ENCODE measurements around the gene TNFRSF6B.
A peak's percentile ranks its signal among the peaks of the same experiment; 100 is the strongest.

The TNFRSF6B gene

DNA sequence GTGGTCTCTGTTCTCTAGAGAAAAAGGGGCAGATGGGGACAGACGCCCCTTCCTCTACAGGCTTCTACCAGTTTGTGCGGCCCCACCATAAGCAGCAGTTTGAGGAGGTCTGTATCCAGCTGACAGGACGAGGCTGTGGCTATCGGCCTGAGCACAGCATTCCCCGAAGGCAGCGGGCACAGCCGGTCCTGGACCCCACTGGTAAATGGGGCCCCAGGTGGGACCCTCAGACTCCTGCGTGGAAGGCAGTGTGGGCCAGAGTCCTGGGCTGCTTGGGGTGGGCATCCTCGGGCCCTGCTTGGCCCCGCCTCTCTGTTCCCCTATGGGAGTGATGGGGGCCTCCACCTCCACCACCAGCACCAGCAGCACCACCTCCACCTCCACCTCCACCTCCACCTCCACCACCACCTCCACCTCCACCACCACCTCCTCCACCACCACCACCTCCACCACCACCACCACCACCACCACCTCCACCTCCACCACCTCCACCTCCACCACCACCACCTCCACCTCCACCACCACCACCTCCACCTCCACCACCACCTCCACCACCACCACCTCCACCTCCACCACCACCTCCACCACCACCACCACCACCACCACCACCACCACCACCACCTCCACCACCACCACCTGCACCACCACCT, 3.2 kb upstream of the TNFRSF6B start:
- Histone ChIP-seq H3K9me3 (ENCODE audit: control insufficient read depth, insufficient read depth, low read length) (no peaks in the 10 kb centered on the region), H3K4me3 (ENCODE audit: low read depth, low read length) (no peak overlapping the region), H3K9ac (ENCODE audit: low read depth, low read length) (no peak overlapping the region), H3K27ac (ENCODE audit: low read depth, low read length) (no peak overlapping the region), H3K4me1 (ENCODE audit: control insufficient read depth, insufficient read depth, low read length) (peaks cover 4% of the 10 kb centered on the region; the same call in 1 of the 2 replicates), H3K36me3 (ENCODE audit: control insufficient read depth, insufficient read depth, low read length) (peaks cover 8% of the 10 kb centered on the region; the same call in 1 of the 2 replicates), H3K27me3 (ENCODE audit: control insufficient read depth, insufficient read depth, low read length) (no peaks in the 10 kb centered on the region)

DNA sequence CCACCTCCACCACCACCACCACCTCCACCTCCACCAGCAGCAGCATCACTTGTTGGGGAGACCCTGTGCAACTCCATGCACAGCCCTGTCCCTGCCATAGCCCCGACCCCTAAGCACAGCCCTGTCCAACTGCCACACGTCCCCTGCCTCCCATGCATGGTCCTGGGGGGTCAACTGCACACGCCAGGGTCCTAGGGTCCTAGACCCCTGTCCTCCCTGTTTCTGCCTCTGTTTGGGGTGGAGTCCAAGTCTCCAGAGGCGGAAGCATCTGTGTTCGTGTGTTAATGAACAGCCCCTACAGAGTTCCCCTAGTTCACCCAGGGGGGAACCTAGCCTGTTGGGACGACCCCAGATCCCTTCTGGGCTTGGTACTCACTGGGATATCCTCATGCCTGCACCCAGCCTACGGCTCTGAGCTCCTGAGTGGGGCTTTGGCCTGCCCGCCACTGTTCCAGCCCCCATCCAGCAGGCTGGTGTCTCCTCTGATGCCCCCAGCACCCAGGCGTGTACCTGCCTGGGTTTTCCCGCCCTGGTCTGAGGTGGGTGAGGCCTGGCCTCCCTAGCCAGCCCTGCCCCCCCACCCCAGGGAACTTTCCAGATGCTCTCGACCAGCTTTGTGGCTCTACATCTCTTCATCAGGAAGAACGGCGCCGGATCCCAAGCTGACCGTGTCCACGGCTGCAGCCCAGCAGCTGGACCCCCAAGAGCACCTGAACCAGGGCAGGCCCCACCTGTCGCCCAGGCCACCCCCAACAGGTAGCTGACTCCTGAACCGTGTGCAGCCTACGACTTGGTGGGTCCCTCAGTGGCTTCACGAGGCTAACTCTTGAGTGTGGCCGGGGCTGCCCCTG, 2.5 kb upstream of the TNFRSF6B start:
- H3K27ac ChIP-seq (ENCODE audit: low read depth, low read length) = no peak overlapping the region
- peaks cover 4% of the 10 kb centered on the region; the same call in 1 of the 2 replicates for H3K4me1 ChIP-seq (ENCODE audit: control insufficient read depth, insufficient read depth, low read length)
- no peak overlapping the region for H3K9ac ChIP-seq (ENCODE audit: low read depth, low read length)
- no peaks in the 10 kb centered on the region for H3K27me3 ChIP-seq (ENCODE audit: control insufficient read depth, insufficient read depth, low read length)
- no peak overlapping the region for H3K4me3 ChIP-seq (ENCODE audit: low read depth, low read length)
- H3K9me3 ChIP-seq (ENCODE audit: control insufficient read depth, insufficient read depth, low read length) = no peaks in the 10 kb centered on the region
- peaks cover 8% of the 10 kb centered on the region; the same call in 1 of the 2 replicates for H3K36me3 ChIP-seq (ENCODE audit: control insufficient read depth, insufficient read depth, low read length)

DNA sequence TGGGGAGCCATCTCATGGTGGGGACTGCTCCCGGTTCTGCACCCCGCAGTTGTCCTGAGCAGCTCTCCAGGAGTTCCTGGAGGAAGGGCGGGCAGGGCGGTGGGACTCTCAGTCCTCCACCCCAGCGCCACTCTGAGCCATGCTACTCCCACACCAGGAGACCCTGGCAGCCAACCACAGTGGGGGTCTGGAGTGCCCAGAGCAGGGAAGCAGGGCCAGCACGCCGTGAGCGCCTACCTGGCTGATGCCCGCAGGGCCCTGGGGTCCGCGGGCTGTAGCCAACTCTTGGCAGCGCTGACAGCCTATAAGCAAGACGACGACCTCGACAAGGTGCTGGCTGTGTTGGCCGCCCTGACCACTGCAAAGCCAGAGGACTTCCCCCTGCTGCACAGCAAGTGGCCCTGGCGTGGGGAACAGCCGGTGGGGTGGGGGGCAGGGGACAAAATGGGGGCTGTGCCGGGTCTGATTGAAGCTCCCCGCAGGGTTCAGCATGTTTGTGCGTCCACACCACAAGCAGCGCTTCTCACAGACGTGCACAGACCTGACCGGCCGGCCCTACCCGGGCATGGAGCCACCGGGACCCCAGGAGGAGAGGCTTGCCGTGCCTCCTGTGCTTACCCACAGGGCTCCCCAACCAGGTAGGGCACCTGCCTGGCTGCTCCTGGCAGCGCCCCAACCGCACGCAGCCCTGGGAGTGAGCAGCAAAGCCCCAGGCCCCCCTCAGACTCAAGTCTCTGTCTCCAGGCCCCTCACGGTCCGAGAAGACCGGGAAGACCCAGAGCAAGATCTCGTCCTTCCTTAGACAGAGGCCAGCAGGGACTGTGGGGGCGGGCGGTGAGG, 1.6 kb upstream of the TNFRSF6B start:
- no peaks in the 10 kb centered on the region for H3K9me3 ChIP-seq (ENCODE audit: control insufficient read depth, insufficient read depth, low read length)
- no peak overlapping the region for H3K4me3 ChIP-seq (ENCODE audit: low read depth, low read length)
- no peak overlapping the region for H3K27ac ChIP-seq (ENCODE audit: low read depth, low read length)
- H3K27me3 ChIP-seq (ENCODE audit: control insufficient read depth, insufficient read depth, low read length) = no peaks in the 10 kb centered on the region
- H3K4me1 ChIP-seq (ENCODE audit: control insufficient read depth, insufficient read depth, low read length) = peaks cover 4% of the 10 kb centered on the region; the same call in 1 of the 2 replicates
- no peak overlapping the region for H3K9ac ChIP-seq (ENCODE audit: low read depth, low read length)
- peaks cover 8% of the 10 kb centered on the region; the same call in 1 of the 2 replicates for H3K36me3 ChIP-seq (ENCODE audit: control insufficient read depth, insufficient read depth, low read length)

DNA sequence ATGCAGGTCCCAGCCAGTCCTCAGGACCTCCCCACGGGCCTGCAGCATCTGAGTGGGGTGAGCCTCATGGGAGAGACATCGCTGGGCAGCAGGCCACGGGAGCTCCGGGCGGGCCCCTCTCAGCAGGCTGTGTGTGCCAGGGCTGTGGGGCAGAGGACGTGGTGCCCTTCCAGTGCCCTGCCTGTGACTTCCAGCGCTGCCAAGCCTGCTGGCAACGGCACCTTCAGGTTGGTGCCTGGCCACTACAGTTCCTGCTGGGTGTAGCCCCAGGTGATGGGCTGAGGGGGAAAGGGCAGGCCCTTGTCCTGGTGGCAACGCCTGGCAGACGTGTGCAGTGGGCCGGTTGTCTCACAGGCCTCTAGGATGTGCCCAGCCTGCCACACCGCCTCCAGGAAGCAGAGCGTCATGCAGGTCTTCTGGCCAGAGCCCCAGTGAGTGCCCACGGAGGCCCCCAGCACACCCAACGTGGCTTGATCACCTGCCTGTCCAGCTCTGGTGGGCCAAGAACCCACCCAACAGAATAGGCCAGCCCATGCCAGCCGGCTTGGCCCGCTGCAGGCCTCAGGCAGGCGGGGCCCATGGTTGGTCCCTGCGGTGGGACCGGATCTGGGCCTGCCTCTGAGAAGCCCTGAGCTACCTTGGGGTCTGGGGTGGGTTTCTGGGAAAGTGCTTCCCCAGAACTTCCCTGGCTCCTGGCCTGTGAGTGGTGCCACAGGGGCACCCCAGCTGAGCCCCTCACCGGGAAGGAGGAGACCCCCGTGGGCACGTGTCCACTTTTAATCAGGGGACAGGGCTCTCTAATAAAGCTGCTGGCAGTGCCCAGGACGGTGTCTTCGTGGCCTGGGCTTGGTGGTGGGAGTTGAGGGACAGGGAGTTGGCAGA, 787 bp upstream of the TNFRSF6B start:
- Histone ChIP-seq H3K9ac (ENCODE audit: low read depth, low read length) (no peak overlapping the region), H3K27me3 (ENCODE audit: control insufficient read depth, insufficient read depth, low read length) (no peaks in the 10 kb centered on the region), H3K4me3 (ENCODE audit: low read depth, low read length) (no peak overlapping the region), H3K4me1 (ENCODE audit: control insufficient read depth, insufficient read depth, low read length) (peaks cover 4% of the 10 kb centered on the region; the same call in 1 of the 2 replicates), H3K9me3 (ENCODE audit: control insufficient read depth, insufficient read depth, low read length) (no peaks in the 10 kb centered on the region), H3K27ac (ENCODE audit: low read depth, low read length) (peak overlapping the region; percentile 21), H3K36me3 (ENCODE audit: control insufficient read depth, insufficient read depth, low read length) (peaks cover 6% of the 10 kb centered on the region; the same call in 1 of the 2 replicates)

DNA sequence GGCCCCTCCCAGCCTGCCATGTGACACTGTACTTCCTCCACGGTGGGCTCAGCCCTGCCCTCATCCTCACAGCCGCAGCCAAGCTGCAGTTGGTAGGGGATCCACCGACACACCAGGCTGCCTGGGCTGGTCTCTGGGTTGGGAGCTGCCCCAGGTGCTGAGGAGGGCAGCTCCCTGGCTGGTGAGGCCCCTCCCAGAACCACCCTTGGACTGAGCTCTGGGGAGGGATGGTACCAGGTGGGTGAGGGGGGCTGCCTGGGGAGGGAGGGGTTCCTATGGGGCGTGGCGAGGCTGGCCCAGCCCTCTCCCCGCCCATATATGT, 185 bp upstream of the TNFRSF6B start:
- H3K27ac ChIP-seq (ENCODE audit: low read depth, low read length) = peak overlapping the region; percentile 21
- peak overlapping the region; percentile 50; the same call in 1 of the 2 replicates for H3K4me3 ChIP-seq (ENCODE audit: low read depth, low read length)
- H3K9me3 ChIP-seq (ENCODE audit: control insufficient read depth, insufficient read depth, low read length) = no peaks in the 10 kb centered on the region
- H3K4me1 ChIP-seq (ENCODE audit: control insufficient read depth, insufficient read depth, low read length) = peaks cover 4% of the 10 kb centered on the region; the same call in 1 of the 2 replicates
- H3K27me3 ChIP-seq (ENCODE audit: control insufficient read depth, insufficient read depth, low read length) = no peaks in the 10 kb centered on the region
- H3K9ac ChIP-seq (ENCODE audit: low read depth, low read length) = no peak overlapping the region
- peaks cover 6% of the 10 kb centered on the region; the same call in 1 of the 2 replicates for H3K36me3 ChIP-seq (ENCODE audit: control insufficient read depth, insufficient read depth, low read length)

DNA sequence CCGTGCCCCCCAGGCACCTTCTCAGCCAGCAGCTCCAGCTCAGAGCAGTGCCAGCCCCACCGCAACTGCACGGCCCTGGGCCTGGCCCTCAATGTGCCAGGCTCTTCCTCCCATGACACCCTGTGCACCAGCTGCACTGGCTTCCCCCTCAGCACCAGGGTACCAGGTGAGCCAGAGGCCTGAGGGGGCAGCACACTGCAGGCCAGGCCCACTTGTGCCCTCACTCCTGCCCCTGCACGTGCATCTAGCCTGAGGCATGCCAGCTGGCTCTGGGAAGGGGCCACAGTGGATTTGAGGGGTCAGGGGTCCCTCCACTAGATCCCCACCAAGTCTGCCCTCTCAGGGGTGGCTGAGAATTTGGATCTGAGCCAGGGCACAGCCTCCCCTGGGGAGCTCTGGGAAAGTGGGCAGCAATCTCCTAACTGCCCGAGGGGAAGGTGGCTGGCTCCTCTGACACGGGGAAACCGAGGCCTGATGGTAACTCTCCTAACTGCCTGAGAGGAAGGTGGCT, 960 bp downstream of the TNFRSF6B start:
- Histone ChIP-seq H3K4me3 (ENCODE audit: low read depth, low read length) (peak overlapping the region; percentile 50; the same call in 1 of the 2 replicates), H3K9ac (ENCODE audit: low read depth, low read length) (no peak overlapping the region), H3K27me3 (ENCODE audit: control insufficient read depth, insufficient read depth, low read length) (no peaks in the 10 kb centered on the region), H3K27ac (ENCODE audit: low read depth, low read length) (peak overlapping the region; percentile 2), H3K9me3 (ENCODE audit: control insufficient read depth, insufficient read depth, low read length) (no peaks in the 10 kb centered on the region), H3K36me3 (ENCODE audit: control insufficient read depth, insufficient read depth, low read length) (no peaks in the 10 kb centered on the region), H3K4me1 (ENCODE audit: control insufficient read depth, insufficient read depth, low read length) (peaks cover 4% of the 10 kb centered on the region; the same call in 1 of the 2 replicates)

DNA sequence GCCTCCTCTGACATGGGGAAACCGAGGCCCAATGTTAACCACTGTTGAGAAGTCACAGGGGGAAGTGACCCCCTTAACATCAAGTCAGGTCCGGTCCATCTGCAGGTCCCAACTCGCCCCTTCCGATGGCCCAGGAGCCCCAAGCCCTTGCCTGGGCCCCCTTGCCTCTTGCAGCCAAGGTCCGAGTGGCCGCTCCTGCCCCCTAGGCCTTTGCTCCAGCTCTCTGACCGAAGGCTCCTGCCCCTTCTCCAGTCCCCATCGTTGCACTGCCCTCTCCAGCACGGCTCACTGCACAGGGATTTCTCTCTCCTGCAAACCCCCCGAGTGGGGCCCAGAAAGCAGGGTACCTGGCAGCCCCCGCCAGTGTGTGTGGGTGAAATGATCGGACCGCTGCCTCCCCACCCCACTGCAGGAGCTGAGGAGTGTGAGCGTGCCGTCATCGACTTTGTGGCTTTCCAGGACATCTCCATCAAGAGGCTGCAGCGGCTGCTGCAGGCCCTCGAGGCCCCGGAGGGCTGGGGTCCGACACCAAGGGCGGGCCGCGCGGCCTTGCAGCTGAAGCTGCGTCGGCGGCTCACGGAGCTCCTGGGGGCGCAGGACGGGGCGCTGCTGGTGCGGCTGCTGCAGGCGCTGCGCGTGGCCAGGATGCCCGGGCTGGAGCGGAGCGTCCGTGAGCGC, 1.6 kb downstream of the TNFRSF6B start:
- Histone ChIP-seq H3K4me3 (ENCODE audit: low read depth, low read length) (no peak overlapping the region), H3K9me3 (ENCODE audit: control insufficient read depth, insufficient read depth, low read length) (no peaks in the 10 kb centered on the region), H3K27me3 (ENCODE audit: control insufficient read depth, insufficient read depth, low read length) (no peaks in the 10 kb centered on the region), H3K36me3 (ENCODE audit: control insufficient read depth, insufficient read depth, low read length) (no peaks in the 10 kb centered on the region), H3K4me1 (ENCODE audit: control insufficient read depth, insufficient read depth, low read length) (peaks cover 4% of the 10 kb centered on the region; the same call in 1 of the 2 replicates), H3K27ac (ENCODE audit: low read depth, low read length) (peak overlapping the region; percentile 86), H3K9ac (ENCODE audit: low read depth, low read length) (no peak overlapping the region)

DNA sequence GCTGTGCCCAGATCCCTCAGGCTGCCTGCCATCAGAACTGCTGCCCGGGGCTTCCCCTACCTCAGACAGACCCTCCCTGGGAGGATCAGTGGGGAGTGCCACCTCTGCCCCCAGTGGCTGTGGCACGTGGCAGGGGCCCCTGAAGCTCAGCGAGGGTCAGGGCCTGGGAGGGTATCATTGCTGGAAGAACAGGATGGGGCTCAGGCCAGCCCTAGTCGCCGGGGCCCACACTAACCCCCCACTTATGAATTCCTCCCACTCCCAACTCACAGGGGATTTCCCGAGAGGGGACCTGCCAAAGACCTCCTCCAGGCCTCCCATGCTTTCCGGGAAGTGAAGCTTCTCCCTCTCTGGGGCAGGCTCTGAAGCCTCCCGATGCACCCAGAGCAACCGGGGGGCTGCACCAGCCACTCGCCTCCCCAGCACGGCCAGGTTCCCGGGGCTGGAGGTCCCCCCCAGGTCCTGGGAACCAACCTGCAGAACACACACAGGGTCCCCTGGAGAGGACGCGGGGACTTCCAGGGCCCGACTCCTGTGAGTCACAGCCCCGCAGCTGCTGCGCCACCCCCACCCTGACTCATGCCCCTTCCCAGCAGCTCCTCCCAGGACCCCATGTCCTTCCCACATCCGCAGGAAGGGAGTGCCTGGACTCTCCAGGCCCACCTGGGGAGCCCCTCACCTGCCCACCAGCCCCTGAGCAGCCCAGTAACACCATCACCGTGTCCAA, 2.5 kb downstream of the TNFRSF6B start:
- Histone ChIP-seq H3K27me3 (ENCODE audit: control insufficient read depth, insufficient read depth, low read length) (no peaks in the 10 kb centered on the region), H3K9ac (ENCODE audit: low read depth, low read length) (no peak overlapping the region), H3K9me3 (ENCODE audit: control insufficient read depth, insufficient read depth, low read length) (no peaks in the 10 kb centered on the region), H3K36me3 (ENCODE audit: control insufficient read depth, insufficient read depth, low read length) (peaks cover 3% of the 10 kb centered on the region; the same call in 1 of the 2 replicates), H3K4me1 (ENCODE audit: control insufficient read depth, insufficient read depth, low read length) (peaks cover 4% of the 10 kb centered on the region; the same call in 1 of the 2 replicates), H3K27ac (ENCODE audit: low read depth, low read length) (peak overlapping the region; percentile 86), H3K4me3 (ENCODE audit: low read depth, low read length) (no peak overlapping the region)

DNA sequence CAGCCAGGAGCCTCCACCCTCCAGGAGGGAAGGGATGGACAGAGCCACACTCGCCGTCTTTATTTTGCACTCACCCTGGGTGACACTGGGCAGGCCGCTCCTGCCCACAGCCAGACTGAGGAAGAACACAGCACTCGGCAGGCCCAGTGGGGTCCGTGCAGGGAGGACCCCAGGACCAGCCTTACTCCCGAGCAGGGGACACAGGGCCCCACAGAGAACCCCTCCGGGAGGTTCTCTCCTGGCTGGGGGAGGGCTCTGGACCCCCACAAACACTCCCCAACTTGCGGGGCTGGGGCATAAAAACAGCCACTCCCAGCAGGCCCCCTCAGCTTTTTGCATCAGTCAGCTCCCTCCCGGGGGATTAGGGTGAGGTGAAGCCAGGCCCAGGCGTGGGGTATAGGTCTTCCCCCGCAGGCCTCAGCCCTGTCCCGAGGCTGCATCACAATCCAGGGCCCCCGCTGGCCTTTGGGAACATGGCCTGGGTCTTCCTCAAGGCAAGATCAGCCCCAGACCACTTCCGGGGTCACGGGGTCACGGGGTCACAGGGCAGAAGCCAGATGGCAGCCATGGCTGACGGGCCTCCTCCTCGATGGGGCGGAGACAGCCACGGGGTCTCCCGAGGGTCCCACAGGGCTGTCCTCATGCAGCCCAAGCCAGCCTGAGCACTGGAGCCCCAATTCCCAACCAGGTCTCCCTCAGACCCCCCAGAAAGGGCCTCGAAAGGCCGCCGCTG, 3.2 kb downstream of the TNFRSF6B start:
- Histone ChIP-seq H3K36me3 (ENCODE audit: control insufficient read depth, insufficient read depth, low read length) (peaks cover 8% of the 10 kb centered on the region), H3K27ac (ENCODE audit: low read depth, low read length) (peak overlapping the region; percentile 86), H3K4me3 (ENCODE audit: low read depth, low read length) (no peak overlapping the region), H3K27me3 (ENCODE audit: control insufficient read depth, insufficient read depth, low read length) (no peaks in the 10 kb centered on the region), H3K4me1 (ENCODE audit: control insufficient read depth, insufficient read depth, low read length) (peaks cover 4% of the 10 kb centered on the region; the same call in 1 of the 2 replicates), H3K9me3 (ENCODE audit: control insufficient read depth, insufficient read depth, low read length) (no peaks in the 10 kb centered on the region), H3K9ac (ENCODE audit: low read depth, low read length) (no peak overlapping the region)
